WTC11 (cell line): Measurements from ENCODE around the gene CCDC136. TPM values are rescaled to one million over a fixed set of nuclear protein-coding genes. Genes with fewer than 3 reads are reported as not detected.

ENCODE experiments used
- ATAC-seq: fragments of 200-7000 bp; cut with Tn5 transposase; 2 replicates; pipeline ENCODE4 v1.10.0; 2021; ENCODE audit warnings: mild to moderate bottlenecking, moderate library complexity
- CTCF ChIA-PET: fragments of 300-600 bp; sonication (Branson Sonifier 250); formaldehyde crosslinking; loops from one replicate; lab custom pipeline; 2021; ENCODE audit warnings: antibody characterized with exemption; lab: Charles Lee
- POLR2A ChIA-PET: fragments of 350-600 bp; sonication (Branson Sonifier 250); formaldehyde crosslinking; loops from one replicate; lab custom pipeline; 2021; ENCODE audit warnings: antibody characterized with exemption; lab: Charles Lee
- DNase-seq: peaks from one replicate; pipeline ENCODE4 v3.0.0; 2021; ENCODE audit warnings: low spot score
- H3K27ac Mint-ChIP-seq: 2 replicates; pipeline ENCODE4 v1.8.0; 2021; ENCODE audit warnings: mixed read lengths
- H3K27me3 Mint-ChIP-seq: 2 replicates; pipeline ENCODE4 v1.8.0; 2021; ENCODE audit warnings: low read depth, mild to moderate bottlenecking, moderate library complexity, mixed read lengths
- H3K36me3 Mint-ChIP-seq: 2 replicates; pipeline ENCODE4 v1.8.0; 2021; ENCODE audit warnings: mixed read lengths
- H3K4me1 Mint-ChIP-seq: 2 replicates; pipeline ENCODE4 v1.8.0; 2022; ENCODE audit warnings: mixed read lengths
- H3K4me3 Mint-ChIP-seq: 2 replicates; pipeline ENCODE4 v1.8.0; 2021; ENCODE audit warnings: mild to moderate bottlenecking, moderate library complexity, mixed read lengths
- H3K9me3 Mint-ChIP-seq: 2 replicates; pipeline ENCODE4 v1.8.0; 2021; ENCODE audit warnings: mixed read lengths
- CREB1 ChIP-seq: sonication (generic); formaldehyde crosslinking; IDR thresholded peaks from 2 replicates; pipeline ENCODE4 v1.8.0; 2023; ENCODE audit warnings: mild to moderate bottlenecking, missing genetic modification reagents
- CREM ChIP-seq: sonication (generic); formaldehyde crosslinking; IDR thresholded peaks from 2 replicates; pipeline ENCODE4 v1.8.1; 2022; ENCODE audit warnings: mild to moderate bottlenecking, missing genetic modification reagents, moderate library complexity
- EMX1 ChIP-seq: fragments of 250-450 bp; sonication (Bioruptor Pico); IDR thresholded peaks from 2 replicates; pipeline ENCODE4 v1.8.0; 2021; ENCODE audit warnings: mild to moderate bottlenecking
- FOXK1 ChIP-seq: sonication (generic); formaldehyde crosslinking; IDR thresholded peaks from 2 replicates; pipeline ENCODE4 v1.8.0; 2022; ENCODE audit warnings: mild to moderate bottlenecking, moderate library complexity, missing genetic modification reagents
- FOXP1 ChIP-seq: sonication (generic); formaldehyde crosslinking; IDR thresholded peaks from 2 replicates; pipeline ENCODE4 v1.8.0; 2022; ENCODE audit warnings: missing genetic modification reagents, mild to moderate bottlenecking, moderate library complexity, borderline replicate concordance
- KAT7 ChIP-seq: sonication (generic); formaldehyde crosslinking; IDR thresholded peaks from 2 replicates; pipeline ENCODE4 v1.8.1; 2023; ENCODE audit warnings: missing genetic modification reagents, mild to moderate bottlenecking, borderline replicate concordance
- MXD4 ChIP-seq: fragments of 250-450 bp; sonication (Bioruptor Pico); IDR thresholded peaks from 2 replicates; pipeline ENCODE4 v1.8.0; 2021; ENCODE audit warnings: mild to moderate bottlenecking, moderate library complexity, borderline replicate concordance
- NR3C1 ChIP-seq: sonication (generic); formaldehyde crosslinking; conservative IDR thresholded peaks from 2 replicates; pipeline ENCODE4 v1.8.1; 2023; ENCODE audit warnings: low read depth, mild to moderate bottlenecking, missing genetic modification reagents
- SP1 ChIP-seq: sonication (generic); formaldehyde crosslinking; conservative IDR thresholded peaks from 2 replicates; pipeline ENCODE4 v1.8.1; 2022; ENCODE audit warnings: missing genetic modification reagents
- TEAD1 ChIP-seq: sonication (generic); formaldehyde crosslinking; IDR thresholded peaks from 2 replicates; pipeline ENCODE4 v1.8.0; 2022; ENCODE audit warnings: mild to moderate bottlenecking, missing genetic modification reagents
- ZNF396 ChIP-seq: fragments of 250-450 bp; sonication (Bioruptor Pico); IDR thresholded peaks from 2 replicates; pipeline ENCODE4 v1.8.0; 2021; ENCODE audit warnings: mild to moderate bottlenecking, moderate library complexity, borderline replicate concordance
- ZNF671 ChIP-seq: fragments of 250-450 bp; sonication (Bioruptor Pico); IDR thresholded peaks from 2 replicates; pipeline ENCODE4 v1.8.0; 2021; ENCODE audit warnings: mild to moderate bottlenecking
- total RNA-seq: library from RNA; stranded (reverse); gene quantifications from 3 replicates; pipeline ENCODE4 v1.2.3, GENCODE V29; 2021
- TF ChIP-seq, protein P1 (sequence below): sonication (generic); formaldehyde crosslinking; IDR thresholded peaks from 2 replicates; pipeline ENCODE4 v1.8.0; 2023; ENCODE audit warnings: missing genetic modification reagents, mild to moderate bottlenecking, borderline replicate concordance
- TF ChIP-seq, protein P2 (sequence below): sonication (generic); formaldehyde crosslinking; IDR thresholded peaks from 2 replicates; pipeline ENCODE4 v1.8.1; 2022; ENCODE audit warnings: missing genetic modification reagents, borderline replicate concordance
- TF ChIP-seq, protein P3 (sequence below): fragments of 250-450 bp; sonication (Bioruptor Pico); IDR thresholded peaks from 2 replicates; pipeline ENCODE4 v2.1.2; 2022; ENCODE audit warnings: mild to moderate bottlenecking, moderate library complexity
- TF ChIP-seq, protein P4 (sequence below): sonication (generic); formaldehyde crosslinking; conservative IDR thresholded peaks from 2 replicates; pipeline ENCODE4 v1.8.1; 2023; ENCODE audit warnings: mild to moderate bottlenecking, low read depth, missing genetic modification reagents, moderate library complexity

Gene CCDC136
- total RNA-seq, 1 experiment from 2014 or later, result 51.0 TPM

DNA sequence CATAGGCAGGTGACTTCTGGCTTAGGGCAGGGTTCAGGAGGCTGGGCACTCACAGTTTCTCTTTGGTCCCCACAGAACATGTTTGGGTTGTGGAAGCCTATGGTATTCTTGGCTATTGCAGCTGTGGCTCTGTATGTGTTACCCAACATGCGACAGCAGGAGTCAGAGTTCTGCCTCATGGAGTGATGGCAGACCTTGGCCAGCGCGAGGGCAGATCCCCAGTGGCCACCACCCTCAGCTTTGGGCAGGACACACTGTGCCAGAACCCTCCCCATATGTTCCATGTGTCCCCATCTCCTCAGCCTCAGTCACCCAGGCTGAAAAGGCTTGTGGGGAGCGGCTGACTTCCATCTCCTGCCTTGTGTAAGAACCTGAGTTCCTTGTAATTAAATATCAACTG, 30.0 kb downstream of the CCDC136 start:
- Mint-ChIP-seq H3K27me3 (no peaks in the 10 kb centered on the region), H3K4me3 (no peak overlapping the region), H3K4me1 (no peaks in the 10 kb centered on the region), H3K27ac (no peak overlapping the region), H3K36me3 (no peaks in the 10 kb centered on the region)
- CTCF ChIA-PET, result interaction anchor here (0.8 to 1.7 kb wide), 2 partner anchors 20 to 58 kb away, joined by 3 to 6 read pairs; no protein-coding TSS in a partner anchor
- no peak for ATAC-seq
- TF ChIP-seq KAT7 (CRISPR knock-in tag) (no peak), MXD4 (CRISPR knock-in tag) (no peak), CREM (no peak), NR3C1 (CRISPR knock-in tag) (no peak), TEAD1 (CRISPR knock-in tag) (no peak), ZNF396 (no peak), FOXP1 (no peak), CREB1 (CRISPR knock-in tag) (no peak)
- TF ChIP-seq, protein P1, sequence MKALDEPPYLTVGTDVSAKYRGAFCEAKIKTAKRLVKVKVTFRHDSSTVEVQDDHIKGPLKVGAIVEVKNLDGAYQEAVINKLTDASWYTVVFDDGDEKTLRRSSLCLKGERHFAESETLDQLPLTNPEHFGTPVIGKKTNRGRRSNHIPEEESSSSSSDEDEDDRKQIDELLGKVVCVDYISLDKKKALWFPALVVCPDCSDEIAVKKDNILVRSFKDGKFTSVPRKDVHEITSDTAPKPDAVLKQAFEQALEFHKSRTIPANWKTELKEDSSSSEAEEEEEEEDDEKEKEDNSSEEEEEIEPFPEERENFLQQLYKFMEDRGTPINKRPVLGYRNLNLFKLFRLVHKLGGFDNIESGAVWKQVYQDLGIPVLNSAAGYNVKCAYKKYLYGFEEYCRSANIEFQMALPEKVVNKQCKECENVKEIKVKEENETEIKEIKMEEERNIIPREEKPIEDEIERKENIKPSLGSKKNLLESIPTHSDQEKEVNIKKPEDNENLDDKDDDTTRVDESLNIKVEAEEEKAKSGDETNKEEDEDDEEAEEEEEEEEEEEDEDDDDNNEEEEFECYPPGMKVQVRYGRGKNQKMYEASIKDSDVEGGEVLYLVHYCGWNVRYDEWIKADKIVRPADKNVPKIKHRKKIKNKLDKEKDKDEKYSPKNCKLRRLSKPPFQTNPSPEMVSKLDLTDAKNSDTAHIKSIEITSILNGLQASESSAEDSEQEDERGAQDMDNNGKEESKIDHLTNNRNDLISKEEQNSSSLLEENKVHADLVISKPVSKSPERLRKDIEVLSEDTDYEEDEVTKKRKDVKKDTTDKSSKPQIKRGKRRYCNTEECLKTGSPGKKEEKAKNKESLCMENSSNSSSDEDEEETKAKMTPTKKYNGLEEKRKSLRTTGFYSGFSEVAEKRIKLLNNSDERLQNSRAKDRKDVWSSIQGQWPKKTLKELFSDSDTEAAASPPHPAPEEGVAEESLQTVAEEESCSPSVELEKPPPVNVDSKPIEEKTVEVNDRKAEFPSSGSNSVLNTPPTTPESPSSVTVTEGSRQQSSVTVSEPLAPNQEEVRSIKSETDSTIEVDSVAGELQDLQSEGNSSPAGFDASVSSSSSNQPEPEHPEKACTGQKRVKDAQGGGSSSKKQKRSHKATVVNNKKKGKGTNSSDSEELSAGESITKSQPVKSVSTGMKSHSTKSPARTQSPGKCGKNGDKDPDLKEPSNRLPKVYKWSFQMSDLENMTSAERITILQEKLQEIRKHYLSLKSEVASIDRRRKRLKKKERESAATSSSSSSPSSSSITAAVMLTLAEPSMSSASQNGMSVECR (CRISPR knock-in tag), result no peak
- TF ChIP-seq, protein P2, sequence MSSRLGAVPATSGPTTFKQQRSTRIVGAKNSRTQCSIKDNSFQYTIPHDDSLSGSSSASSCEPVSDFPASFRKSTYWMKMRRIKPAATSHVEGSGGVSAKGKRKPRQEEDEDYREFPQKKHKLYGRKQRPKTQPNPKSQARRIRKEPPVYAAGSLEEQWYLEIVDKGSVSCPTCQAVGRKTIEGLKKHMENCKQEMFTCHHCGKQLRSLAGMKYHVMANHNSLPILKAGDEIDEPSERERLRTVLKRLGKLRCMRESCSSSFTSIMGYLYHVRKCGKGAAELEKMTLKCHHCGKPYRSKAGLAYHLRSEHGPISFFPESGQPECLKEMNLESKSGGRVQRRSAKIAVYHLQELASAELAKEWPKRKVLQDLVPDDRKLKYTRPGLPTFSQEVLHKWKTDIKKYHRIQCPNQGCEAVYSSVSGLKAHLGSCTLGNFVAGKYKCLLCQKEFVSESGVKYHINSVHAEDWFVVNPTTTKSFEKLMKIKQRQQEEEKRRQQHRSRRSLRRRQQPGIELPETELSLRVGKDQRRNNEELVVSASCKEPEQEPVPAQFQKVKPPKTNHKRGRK (CRISPR knock-in tag), result no peak
- TF ChIP-seq, protein P3, sequence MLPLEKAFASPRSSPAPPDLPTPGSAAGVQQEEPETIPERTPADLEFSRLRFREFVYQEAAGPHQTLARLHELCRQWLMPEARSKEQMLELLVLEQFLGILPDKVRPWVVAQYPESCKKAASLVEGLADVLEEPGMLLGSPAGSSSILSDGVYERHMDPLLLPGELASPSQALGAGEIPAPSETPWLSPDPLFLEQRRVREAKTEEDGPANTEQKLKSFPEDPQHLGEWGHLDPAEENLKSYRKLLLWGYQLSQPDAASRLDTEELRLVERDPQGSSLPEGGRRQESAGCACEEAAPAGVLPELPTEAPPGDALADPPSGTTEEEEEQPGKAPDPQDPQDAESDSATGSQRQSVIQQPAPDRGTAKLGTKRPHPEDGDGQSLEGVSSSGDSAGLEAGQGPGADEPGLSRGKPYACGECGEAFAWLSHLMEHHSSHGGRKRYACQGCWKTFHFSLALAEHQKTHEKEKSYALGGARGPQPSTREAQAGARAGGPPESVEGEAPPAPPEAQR, result no peak
- TF ChIP-seq, all 79 proteins: peak for 0
- no peaks in the 10 kb centered on the region for H3K9me3 Mint-ChIP-seq
- DNase-seq, result no peak
- POLR2A ChIA-PET, result no interaction called here

DNA sequence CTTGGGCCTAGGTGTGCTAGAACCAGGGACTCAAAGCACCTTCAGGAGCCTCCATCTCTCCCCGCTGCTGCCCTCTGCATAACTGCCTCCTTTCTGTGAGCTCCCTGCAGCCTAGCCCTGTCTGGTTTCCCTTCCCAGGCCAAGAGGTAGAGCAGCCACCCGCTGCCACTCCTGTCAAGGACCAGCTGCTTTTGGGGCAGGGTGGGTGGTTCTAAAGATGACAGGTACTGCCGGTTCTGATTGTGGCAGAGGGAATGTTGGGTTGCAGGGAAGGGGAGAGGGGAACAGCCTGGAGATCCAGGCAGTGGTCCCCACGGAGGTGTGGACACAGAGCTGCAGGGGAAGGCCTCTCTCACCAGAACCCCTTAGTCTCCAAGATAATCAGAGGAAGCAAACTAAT, 34.7 kb downstream of the CCDC136 start:
- Mint-ChIP-seq H3K36me3 (no peaks in the 10 kb centered on the region), H3K27me3 (peaks cover 28% of the 10 kb centered on the region), H3K4me1 (peaks cover 16% of the 10 kb centered on the region), H3K27ac (peak overlapping the region; percentile 57; the same call in 1 of the 2 replicates), H3K4me3 (no peak overlapping the region), H3K9me3 (no peaks in the 10 kb centered on the region)
- ChIA-PET POLR2A (interaction anchor here (0.7 kb wide), 2 partner anchors 21 to 42 kb away, joined by 3 read pairs; no protein-coding TSS in a partner anchor), CTCF (interaction anchor here (0.7 to 1.2 kb wide), 3 partner anchors 37 to 128 kb away, joined by 3 to 6 read pairs (median 3); no protein-coding TSS in a partner anchor)
- DNase-seq (no peak), ATAC-seq (no peak)
- TF ChIP-seq NR3C1 (CRISPR knock-in tag) (no peak), EMX1 (CRISPR knock-in tag) (no peak), ZNF671 (CRISPR knock-in tag) (no peak), FOXK1 (CRISPR knock-in tag) (no peak), SP1 (CRISPR knock-in tag) (no peak)
- TF ChIP-seq, protein P4, sequence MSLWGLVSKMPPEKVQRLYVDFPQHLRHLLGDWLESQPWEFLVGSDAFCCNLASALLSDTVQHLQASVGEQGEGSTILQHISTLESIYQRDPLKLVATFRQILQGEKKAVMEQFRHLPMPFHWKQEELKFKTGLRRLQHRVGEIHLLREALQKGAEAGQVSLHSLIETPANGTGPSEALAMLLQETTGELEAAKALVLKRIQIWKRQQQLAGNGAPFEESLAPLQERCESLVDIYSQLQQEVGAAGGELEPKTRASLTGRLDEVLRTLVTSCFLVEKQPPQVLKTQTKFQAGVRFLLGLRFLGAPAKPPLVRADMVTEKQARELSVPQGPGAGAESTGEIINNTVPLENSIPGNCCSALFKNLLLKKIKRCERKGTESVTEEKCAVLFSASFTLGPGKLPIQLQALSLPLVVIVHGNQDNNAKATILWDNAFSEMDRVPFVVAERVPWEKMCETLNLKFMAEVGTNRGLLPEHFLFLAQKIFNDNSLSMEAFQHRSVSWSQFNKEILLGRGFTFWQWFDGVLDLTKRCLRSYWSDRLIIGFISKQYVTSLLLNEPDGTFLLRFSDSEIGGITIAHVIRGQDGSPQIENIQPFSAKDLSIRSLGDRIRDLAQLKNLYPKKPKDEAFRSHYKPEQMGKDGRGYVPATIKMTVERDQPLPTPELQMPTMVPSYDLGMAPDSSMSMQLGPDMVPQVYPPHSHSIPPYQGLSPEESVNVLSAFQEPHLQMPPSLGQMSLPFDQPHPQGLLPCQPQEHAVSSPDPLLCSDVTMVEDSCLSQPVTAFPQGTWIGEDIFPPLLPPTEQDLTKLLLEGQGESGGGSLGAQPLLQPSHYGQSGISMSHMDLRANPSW (CRISPR knock-in tag), result no peak
- TF ChIP-seq, protein P2 (CRISPR knock-in tag), result no peak
- TF ChIP-seq, protein P1 (CRISPR knock-in tag), result no peak
